GM19240 (cell line): ENCODE data around the gene METTL6.
"Not testable (repeated sequence)": the region's sequence is repeated elsewhere in the genome, so short reads cannot be mapped to it uniquely, and the experiment has no call there.

ENCODE experiments used
- DNase-seq: peaks from one replicate; pipeline ENCODE4 v3.0.0; 2011; ENCODE audit warnings: low spot score; ENCODE audit not compliant: insufficient read length

Gene METTL6

GRCh38 chr3:15375461-15376000 lies 51.8 kb downstream of the METTL6 start:
- no peak for DNase-seq

- no peak for DNase-seq
Measured at GRCh38 chr3:15372918-15373317, 54.4 kb downstream of the METTL6 start.

GRCh38 chr3:15368561-15369135 lies 58.7 kb downstream of the METTL6 start:
- no peak for DNase-seq

- DNase-seq: no peak
Measured at GRCh38 chr3:15367059-15367458, 60.3 kb downstream of the METTL6 start.

- DNase-seq: not testable (repeated sequence)
Measured at GRCh38 chr3:15364078-15364477, 63.3 kb downstream of the METTL6 start.

- DNase-seq: peak; percentile 54
Measured at GRCh38 chr3:15361494-15362214, 65.7 kb downstream of the METTL6 start.

GRCh38 chr3:15360788-15361493 lies 66.4 kb downstream of the METTL6 start:
- DNase-seq: no peak
